NCI-H82 treated with DMSO at 0.1 percent for 48 hours (cell line): ENCODE measurements around the gene CCNH.

ENCODE experiments used
- DNase-seq: peaks from one replicate; lab custom pipeline; 2025; ENCODE audit not compliant: unreplicated experiment; lab: John Stamatoyannopoulos, UW

CCNH gene

GRCh38 chr5:87361536-87362213 lies 51.1 kb downstream of the CCNH start:
- DNase-seq = no peak

GRCh38 chr5:87361031-87361445 lies 51.7 kb downstream of the CCNH start:
- no peak for DNase-seq

GRCh38 chr5:87360132-87360531 lies 52.6 kb downstream of the CCNH start:
- no peak for DNase-seq

- no peak for DNase-seq
These were observed 53.6 kb downstream of the CCNH start for GRCh38 chr5:87359106-87359505.

- DNase-seq = no peak
These were observed 58.2 kb downstream of the CCNH start for GRCh38 chr5:87354496-87354895.

- DNase-seq = no peak
These were observed 64.9 kb downstream of the CCNH start for GRCh38 chr5:87347841-87348240.

- no peak for DNase-seq
These were observed 65.5 kb downstream of the CCNH start for GRCh38 chr5:87347272-87347671.
